GM21619 (cell line): Measurements from ENCODE around the gene GNAS.
A peak's percentile ranks its signal among the peaks of the same experiment; 100 is the strongest.

Experiments used
- ATAC-seq: cut with Tn5 transposase; IDR thresholded peaks from one replicate; pipeline ENCODE4 v1.9.1; 2021; ENCODE audit not compliant: unreplicated experiment

GNAS gene

DNA sequence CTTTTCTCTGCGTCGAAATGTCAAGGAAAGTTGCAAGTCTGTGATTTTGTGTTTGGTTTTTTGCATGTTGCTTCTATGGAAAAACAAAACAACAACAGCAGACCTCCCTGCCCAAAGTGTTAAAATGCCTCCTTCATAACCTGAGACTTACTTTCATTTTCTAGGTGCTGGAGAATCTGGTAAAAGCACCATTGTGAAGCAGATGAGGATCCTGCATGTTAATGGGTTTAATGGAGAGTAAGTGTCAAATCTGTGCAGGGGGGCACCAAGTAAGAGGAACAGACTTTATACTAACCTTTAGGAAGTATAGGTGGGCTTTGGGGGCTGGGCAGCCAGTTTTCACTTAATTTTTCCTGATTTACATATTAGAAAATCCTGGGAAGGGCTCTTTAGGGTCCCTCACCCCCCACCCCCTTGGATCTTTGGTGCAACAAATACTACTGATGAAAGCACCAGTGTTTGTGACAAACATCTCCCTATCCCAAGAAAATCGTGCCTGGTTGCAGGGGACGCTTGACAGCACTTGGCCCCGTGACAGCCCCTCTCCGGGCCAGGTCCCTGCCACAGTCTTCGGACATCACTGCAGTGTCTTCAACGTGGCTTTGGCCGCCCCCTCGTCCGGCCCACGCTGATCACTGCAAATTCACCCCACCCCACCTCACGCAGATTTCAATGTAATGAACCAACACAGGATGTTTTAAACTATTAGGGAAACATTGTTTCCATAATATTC lies 43.1 kb downstream of the GNAS start:
- ATAC-seq, result no peak

GRCh38 chr20:58896820-58897219 lies 44.3 kb downstream of the GNAS start:
- no peak for ATAC-seq

- ATAC-seq, result no peak
Measured at GRCh38 chr20:58897488-58897887, 45.0 kb downstream of the GNAS start.

DNA sequence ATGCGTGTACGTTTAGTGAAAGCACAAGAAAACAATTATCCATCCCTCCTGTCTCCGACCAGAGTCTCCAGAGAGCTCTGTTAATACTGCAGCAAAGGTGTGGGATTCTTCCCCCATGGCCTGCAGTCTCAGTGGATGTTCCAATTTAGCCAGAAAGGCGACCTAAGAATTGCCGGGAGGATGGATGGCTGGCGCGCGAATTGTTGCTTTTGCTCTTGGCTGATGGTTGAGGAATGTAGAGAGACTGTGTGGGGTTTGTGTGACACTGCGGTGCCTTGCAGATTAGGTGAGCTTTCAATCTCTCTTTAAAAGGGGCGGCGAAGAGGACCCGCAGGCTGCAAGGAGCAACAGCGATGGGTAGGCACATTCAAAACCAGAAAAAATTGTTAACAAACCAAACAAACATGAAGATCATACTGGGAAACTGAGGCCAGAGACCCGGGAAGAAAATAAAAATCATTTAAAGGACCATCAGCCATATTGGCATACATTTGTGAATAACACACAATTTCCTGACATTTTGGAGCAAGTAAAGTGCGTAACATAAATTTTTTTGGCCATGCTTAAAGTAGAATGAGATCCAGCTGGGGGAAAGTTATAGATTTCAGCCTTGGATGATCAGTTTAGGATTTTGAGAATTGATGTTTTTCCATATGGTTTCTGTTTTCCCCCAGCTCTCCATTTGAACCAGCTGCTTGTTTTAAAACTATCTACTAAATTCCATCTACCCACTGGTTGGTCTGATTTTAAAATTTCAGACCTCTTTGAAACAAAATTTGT lies 46.3 kb downstream of the GNAS start:
- ATAC-seq, result no peak

- ATAC-seq, result no peak
Measured at GRCh38 chr20:58899512-58899911, 47.0 kb downstream of the GNAS start.

DNA sequence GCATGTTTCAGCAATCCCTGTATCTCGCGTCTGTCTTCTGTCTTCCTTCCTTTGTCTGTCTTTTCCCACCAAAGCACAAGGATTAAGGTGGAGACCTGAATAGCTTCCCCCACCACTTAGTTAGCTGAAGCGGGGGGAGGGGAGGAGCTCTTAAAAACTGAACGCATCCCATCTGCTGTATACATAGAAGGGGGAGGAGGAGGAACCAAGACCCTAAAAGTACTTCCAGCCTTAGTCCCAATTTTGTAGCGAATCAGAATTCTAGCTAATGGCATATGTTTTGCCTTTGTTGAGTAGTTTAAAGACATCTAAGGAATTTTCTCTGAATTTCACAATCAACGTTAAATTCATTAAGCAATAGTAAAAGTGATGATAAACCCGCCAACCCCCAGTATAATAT lies 47.9 kb downstream of the GNAS start:
- ATAC-seq, result no peak

DNA sequence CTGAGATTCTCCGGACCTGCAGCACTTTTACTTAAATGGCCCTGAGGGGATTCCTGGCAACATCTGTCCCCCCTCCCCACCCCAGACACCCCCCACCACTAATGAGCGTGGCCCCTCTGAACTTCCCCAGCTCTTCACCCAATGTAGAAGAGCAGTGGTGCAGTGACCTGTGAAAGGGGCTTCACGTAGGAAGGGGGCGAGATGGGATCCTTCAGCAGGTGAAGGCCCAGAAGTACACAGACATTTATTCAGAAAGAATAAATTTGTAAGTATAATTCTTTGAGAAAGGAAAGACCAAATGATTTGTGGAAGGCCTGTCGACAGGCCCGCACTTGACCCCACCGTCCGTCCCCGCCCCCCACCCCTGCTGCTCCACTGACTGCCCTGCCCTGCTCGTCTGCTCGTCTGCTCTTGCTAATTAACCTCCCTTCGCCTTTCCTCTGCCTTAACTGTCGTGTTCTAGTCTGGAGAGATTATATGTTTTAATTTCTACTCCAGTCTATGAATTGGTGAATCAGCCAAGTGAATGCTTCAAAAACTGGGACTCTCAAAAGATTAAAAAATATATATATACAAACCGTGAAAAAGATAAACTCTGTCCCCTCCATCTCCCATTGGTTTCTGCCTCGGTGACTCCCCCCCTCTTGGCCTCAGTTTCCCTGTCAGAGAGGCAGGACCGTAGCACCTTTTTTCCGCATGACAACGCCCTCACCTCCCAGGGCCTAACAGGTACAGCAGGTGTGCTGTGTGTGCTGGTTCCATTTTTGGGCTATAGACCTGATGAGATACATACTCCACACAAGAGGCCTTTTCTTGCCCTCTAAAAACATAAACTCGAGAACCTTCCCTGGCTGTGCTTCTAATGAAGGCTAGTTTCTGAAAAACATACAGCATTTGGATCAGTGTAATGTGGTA lies 49.2 kb downstream of the GNAS start:
- no peak for ATAC-seq

- ATAC-seq, result no peak
Measured at GRCh38 chr20:58903614-58904013, 51.1 kb downstream of the GNAS start.

GRCh38 chr20:58905236-58905635 lies 52.7 kb downstream of the GNAS start:
- ATAC-seq, result no peak

GRCh38 chr20:58906111-58906510 lies 53.6 kb downstream of the GNAS start:
- no peak for ATAC-seq

- ATAC-seq, result no peak
Measured at GRCh38 chr20:58906894-58907293, 54.4 kb downstream of the GNAS start.

GRCh38 chr20:58907320-58908137 lies 55.0 kb downstream of the GNAS start:
- ATAC-seq, result peak; percentile 85

DNA sequence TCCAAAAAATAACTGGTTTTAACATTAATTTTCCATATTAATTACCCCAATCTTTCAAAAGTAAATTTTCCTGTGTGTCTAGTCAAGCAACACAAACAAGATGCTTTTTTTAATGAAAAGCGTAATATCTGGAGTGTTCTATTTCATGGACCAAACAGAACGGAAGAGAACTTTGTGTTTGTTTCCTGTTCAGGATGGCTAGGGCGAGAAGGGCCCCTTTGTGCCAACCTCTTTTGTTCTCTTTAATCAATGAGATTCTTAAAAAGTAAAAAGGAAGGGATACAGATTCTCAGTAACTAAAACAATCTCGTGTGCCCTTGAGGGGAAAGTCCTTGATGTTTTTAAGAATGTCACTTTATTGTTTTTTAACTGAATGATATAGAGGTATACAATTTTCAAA lies 55.7 kb downstream of the GNAS start:
- ATAC-seq, result no peak

DNA sequence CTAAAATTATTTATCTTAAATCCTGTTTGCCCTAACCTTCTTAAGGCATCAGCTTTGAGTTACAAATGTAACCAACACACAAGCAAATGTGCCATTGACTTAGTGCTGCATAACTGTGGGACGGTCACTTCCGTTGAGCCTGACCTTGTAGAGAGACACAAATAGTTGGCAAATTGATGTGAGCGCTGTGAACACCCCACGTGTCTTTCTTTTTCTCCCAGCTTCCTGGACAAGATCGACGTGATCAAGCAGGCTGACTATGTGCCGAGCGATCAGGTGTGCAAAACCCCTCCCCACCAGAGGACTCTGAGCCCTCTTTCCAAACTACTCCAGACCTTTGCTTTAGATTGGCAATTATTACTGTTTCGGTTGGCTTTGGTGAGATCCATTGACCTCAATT lies 56.4 kb downstream of the GNAS start:
- ATAC-seq, result no peak

DNA sequence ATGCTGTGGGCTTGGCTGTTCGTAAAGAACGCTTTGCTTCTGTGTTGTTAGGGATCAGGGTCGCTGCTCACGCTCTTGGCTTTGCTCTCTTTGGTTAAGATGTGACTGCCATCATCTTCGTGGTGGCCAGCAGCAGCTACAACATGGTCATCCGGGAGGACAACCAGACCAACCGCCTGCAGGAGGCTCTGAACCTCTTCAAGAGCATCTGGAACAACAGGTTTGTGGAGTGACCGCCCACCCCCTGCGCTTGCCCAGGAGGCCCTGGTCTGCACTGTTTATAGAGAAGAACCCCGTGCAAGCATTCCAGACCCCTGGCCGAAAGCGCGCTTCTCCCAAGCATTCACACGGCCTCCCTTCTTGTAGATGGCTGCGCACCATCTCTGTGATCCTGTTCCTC lies 57.1 kb downstream of the GNAS start:
- ATAC-seq, result no peak

GRCh38 chr20:58910473-58910872 lies 58.0 kb downstream of the GNAS start:
- no peak for ATAC-seq

DNA sequence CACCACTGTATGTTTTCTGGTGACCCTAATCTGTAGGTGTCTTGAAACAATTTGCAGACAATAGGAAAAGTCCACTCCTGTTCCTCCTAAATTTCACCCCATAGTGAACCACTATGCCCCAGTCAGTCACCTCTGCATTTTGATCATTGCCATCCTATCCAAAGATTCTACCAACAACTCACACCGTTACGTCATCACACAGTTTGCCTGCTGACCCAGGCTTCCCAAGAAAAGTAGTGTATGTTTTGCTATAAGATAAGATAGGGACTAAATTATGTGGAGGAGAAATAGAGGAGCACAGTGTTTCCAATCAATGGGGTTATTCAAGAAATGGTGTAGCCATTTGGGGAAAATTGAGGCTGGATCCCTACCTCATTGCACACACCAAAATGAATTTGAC lies 58.8 kb downstream of the GNAS start:
- ATAC-seq, result no peak

DNA sequence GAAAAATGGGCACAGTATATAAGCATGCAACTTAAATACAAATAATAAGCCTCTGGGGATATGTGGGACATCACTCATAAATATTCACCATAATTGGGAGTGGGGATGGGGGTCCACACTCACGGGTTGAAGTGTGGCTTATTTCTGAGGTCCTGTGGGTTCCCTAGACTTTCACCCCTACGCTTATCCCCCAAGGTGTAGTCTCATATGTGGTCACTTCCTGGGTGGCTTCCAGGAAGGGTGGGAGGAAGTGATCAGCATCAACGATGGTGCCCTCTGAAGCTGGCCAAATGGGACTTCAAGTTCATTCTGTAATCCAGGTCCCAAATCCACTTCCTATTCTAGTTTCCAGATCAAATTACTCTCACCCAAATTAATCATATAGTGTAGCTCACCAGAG lies 59.5 kb downstream of the GNAS start:
- no peak for ATAC-seq

GRCh38 chr20:58913079-58913478 lies 60.6 kb downstream of the GNAS start:
- ATAC-seq, result no peak

- ATAC-seq, result no peak
Measured at GRCh38 chr20:58918621-58919020, 66.1 kb downstream of the GNAS start.

- no peak for ATAC-seq
Measured at GRCh38 chr20:58921564-58921963, 69.0 kb downstream of the GNAS start.
